ENCODE results near the gene RRAGB. TPM values are rescaled to one million over a fixed set of nuclear protein-coding genes. Genes with fewer than 3 reads are reported as not detected.

Gene RRAGB
- total RNA-seq, 4 donors from 2014 or later = 2.2 to 16.7 (median 8.9) TPM

DNA sequence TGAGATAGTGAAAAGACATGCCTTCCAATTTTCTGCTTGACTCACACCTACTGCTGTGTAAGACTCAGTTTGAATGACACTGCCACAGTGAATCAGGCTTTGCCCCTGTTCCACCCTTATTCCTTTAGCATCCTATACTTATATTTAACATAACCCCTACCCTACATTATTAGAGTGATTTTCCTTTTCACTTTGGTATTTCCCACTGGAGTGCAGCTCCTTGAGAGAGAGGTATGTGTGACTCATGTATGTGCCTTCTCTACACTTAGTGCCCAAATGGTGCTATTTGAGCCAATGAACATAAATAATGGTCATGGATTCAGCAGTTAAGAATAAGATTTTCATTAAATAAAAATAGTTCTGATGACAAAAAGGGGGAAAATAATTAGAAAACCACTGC lies 69.5 kb downstream of the RRAGB start:
- Histone ChIP-seq H3K9me3 (no peaks in the 10 kb centered on the region), H3K36me3 (no peaks in the 10 kb centered on the region), H3K4me3 (no peak overlapping the region), H3K27ac (no peak overlapping the region), H3K4me1 (no peaks in the 10 kb centered on the region), H3K27me3 (no peaks in the 10 kb centered on the region)
- intact Hi-C loops (cut with DNase I; ENCODE audit: low total_unique reads) (no loop called here), in situ Hi-C loops (cut with MboI; ENCODE audit: low pct_ligation_motif_present in 1 of 4, low pct_unique_long_range_greater_than_20kb in 1 of 4, low sequenced_read_pairs in 3 of 4) (no loop called here)
- TF ChIP-seq POLR2A (IDR thresholded peaks at IDR 0.05) = no peak
- TF ChIP-seq EP300 (IDR thresholded peaks at IDR 0.05; ENCODE audit: low read depth) = no peak
- TF ChIP-seq, protein P1, sequence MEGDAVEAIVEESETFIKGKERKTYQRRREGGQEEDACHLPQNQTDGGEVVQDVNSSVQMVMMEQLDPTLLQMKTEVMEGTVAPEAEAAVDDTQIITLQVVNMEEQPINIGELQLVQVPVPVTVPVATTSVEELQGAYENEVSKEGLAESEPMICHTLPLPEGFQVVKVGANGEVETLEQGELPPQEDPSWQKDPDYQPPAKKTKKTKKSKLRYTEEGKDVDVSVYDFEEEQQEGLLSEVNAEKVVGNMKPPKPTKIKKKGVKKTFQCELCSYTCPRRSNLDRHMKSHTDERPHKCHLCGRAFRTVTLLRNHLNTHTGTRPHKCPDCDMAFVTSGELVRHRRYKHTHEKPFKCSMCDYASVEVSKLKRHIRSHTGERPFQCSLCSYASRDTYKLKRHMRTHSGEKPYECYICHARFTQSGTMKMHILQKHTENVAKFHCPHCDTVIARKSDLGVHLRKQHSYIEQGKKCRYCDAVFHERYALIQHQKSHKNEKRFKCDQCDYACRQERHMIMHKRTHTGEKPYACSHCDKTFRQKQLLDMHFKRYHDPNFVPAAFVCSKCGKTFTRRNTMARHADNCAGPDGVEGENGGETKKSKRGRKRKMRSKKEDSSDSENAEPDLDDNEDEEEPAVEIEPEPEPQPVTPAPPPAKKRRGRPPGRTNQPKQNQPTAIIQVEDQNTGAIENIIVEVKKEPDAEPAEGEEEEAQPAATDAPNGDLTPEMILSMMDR (IDR thresholded peaks at IDR 0.05) = no peak
- no peak for TF ChIP-seq POLR2AphosphoS5 (IDR thresholded peaks at IDR 0.05)
- DNase-seq = no peak

DNA sequence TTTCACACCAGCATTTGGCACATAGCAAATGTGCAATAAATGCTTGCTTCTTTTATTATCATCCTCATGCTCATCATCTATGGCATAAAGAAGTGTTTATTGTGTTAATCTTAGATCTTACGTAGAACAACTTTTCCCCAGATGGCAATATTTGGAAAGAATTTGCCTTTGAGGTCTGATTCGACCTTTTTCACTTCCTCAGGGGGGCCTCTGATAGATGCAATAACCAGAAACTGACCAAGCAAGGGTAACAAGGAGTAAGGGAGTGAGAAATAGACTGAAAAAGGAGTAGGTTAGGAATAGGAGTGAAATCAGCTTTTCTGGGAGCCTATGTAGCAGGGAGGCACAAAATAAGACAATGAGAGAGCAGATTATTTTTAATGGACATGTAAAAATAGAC lies 70.2 kb downstream of the RRAGB start:
- WGBS, 2 donors (ENCODE audit: low coverage in 1 of 2) = 36 to 90% methylated on average over 2 of the region's 2 CpGs
- intact Hi-C loops (cut with DNase I; ENCODE audit: low total_unique reads) (no loop called here), in situ Hi-C loops (cut with MboI; ENCODE audit: low pct_ligation_motif_present in 1 of 4, low pct_unique_long_range_greater_than_20kb in 1 of 4, low sequenced_read_pairs in 3 of 4) (no loop called here)
- Histone ChIP-seq H3K27me3 (no peaks in the 10 kb centered on the region), H3K4me3 (no peak overlapping the region), H3K36me3 (no peaks in the 10 kb centered on the region), H3K9me3 (no peaks in the 10 kb centered on the region), H3K27ac (no peak overlapping the region), H3K4me1 (no peaks in the 10 kb centered on the region)
- TF ChIP-seq, protein P1 (IDR thresholded peaks at IDR 0.05) = no peak
- TF ChIP-seq POLR2A (IDR thresholded peaks at IDR 0.05) = no peak
- no peak for TF ChIP-seq POLR2AphosphoS5 (IDR thresholded peaks at IDR 0.05)
- TF ChIP-seq EP300 (IDR thresholded peaks at IDR 0.05; ENCODE audit: low read depth) = no peak
- DNase-seq = no peak

DNA sequence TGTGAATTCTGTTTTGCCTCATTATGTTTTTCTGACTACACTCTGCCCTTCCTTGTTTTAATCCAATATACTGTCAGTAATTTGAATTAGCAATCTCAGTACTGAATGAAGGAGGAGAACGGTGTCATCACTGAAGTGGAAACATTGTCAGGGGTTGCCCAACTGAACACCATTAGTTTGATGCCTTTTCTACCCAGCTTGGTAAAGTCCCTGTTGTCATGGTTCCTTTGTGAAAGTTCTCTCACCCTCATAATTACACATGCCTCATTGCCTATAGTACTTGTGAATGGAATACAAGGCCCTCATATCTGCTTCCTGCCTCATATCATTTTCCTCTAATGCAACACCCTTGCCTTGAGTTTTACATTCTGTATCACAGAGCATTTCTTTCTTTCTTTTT lies 76.9 kb downstream of the RRAGB start:
- TF ChIP-seq EP300 (IDR thresholded peaks at IDR 0.05; ENCODE audit: low read depth) (no peak), POLR2AphosphoS5 (IDR thresholded peaks at IDR 0.05) (no peak), POLR2A (IDR thresholded peaks at IDR 0.05) (no peak)
- TF ChIP-seq, protein P1 (IDR thresholded peaks at IDR 0.05) = no peak
- Histone ChIP-seq H3K36me3 (no peaks in the 10 kb centered on the region), H3K4me1 (no peaks in the 10 kb centered on the region), H3K27me3 (no peaks in the 10 kb centered on the region), H3K9me3 (no peaks in the 10 kb centered on the region), H3K27ac (no peak overlapping the region), H3K4me3 (no peak overlapping the region)
- DNase-seq = no peak
- intact Hi-C loops (cut with DNase I; ENCODE audit: low total_unique reads) = no loop called here
- 72% methylated on average over 1 of the region's 1 CpG; no CpG with 5 or more reads in 1 of the 2 donors for WGBS, 2 donors (ENCODE audit: low coverage in 1 of 2)
- in situ Hi-C loops (cut with MboI; ENCODE audit: low pct_ligation_motif_present in 1 of 4, low pct_unique_long_range_greater_than_20kb in 1 of 4, low sequenced_read_pairs in 3 of 4) = no loop called here

DNA sequence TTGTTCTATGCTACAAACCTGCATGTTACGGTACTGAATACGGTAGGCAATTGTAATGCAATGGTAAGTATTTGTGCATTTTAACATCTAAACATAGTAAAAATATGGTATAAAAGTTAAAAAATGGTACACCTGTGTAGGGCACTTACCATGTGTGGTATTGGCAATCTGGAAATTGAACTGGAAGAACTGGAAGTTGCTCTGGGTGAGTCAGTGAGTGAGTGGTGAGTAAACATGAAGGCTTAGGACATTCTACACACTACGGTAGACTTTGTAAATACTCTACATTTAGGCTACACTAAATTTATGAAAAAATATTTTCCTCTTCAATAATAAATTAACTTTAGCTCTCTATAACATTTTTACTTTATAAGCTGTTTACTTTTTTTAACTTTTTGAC lies 78.9 kb downstream of the RRAGB start:
- H3K4me3 ChIP-seq = no peak overlapping the region
- no peaks in the 10 kb centered on the region for H3K36me3 ChIP-seq
- DNase-seq = no peak
- 25 to 47% methylated on average over 3 of the region's 3 CpGs for WGBS, 2 donors (ENCODE audit: low coverage in 1 of 2)
- no peaks in the 10 kb centered on the region for H3K9me3 ChIP-seq
- intact Hi-C loops (cut with DNase I; ENCODE audit: low total_unique reads) (no loop called here), in situ Hi-C loops (cut with MboI; ENCODE audit: low pct_ligation_motif_present in 1 of 4, low pct_unique_long_range_greater_than_20kb in 1 of 4, low sequenced_read_pairs in 3 of 4) (no loop called here)
- no peaks in the 10 kb centered on the region for H3K4me1 ChIP-seq
- H3K27ac ChIP-seq = no peak overlapping the region
- TF ChIP-seq, protein P1 (IDR thresholded peaks at IDR 0.05) = no peak
- TF ChIP-seq EP300 (IDR thresholded peaks at IDR 0.05; ENCODE audit: low read depth) (no peak), POLR2A (IDR thresholded peaks at IDR 0.05) (no peak), POLR2AphosphoS5 (IDR thresholded peaks at IDR 0.05) (no peak)
- H3K27me3 ChIP-seq = no peaks in the 10 kb centered on the region

All from transverse colon (tissue), 4 donors.